GM23248 (cell line): Measurements from ENCODE around the gene GUCA2B. TPM values are rescaled to one million over a fixed set of nuclear protein-coding genes. Genes with fewer than 3 reads are reported as not detected.

Experiments
- DNase-seq: peaks from one replicate; pipeline ENCODE4 v3.0.0-alpha.2; 2015
- H2AFZ ChIP-seq: fragments of 200-600 bp; sonication (generic); 2 replicates; pipeline ENCODE4 v1.6.1; 2016; ENCODE audit warnings: antibody characterized with exemption
- H3F3A ChIP-seq: fragments of 200-600 bp; sonication (generic); 2 replicates; pipeline ENCODE4 v1.6.1; 2016; ENCODE audit warnings: mild to moderate bottlenecking, antibody characterized with exemption, mixed run types; ENCODE audit not compliant: insufficient read depth
- H3K27ac ChIP-seq: fragments of 200-600 bp; sonication (generic); 2 replicates; pipeline ENCODE4 v1.5.1; 2016; ENCODE audit warnings: mild to moderate bottlenecking
- H3K27me3 ChIP-seq: fragments of 200-600 bp; sonication (generic); replicated peaks from 2 replicates; pipeline ENCODE4 v1.6.1; 2016; ENCODE audit warnings: mild to moderate bottlenecking; ENCODE audit not compliant: insufficient read depth
- H3K36me3 ChIP-seq: fragments of 200-600 bp; sonication (generic); 2 replicates; pipeline ENCODE4 v1.6.1; 2016; ENCODE audit warnings: low read depth, mild to moderate bottlenecking
- H3K4me1 ChIP-seq: fragments of 200-600 bp; sonication (generic); 2 replicates; pipeline ENCODE4 v1.6.1; 2016; ENCODE audit warnings: mild to moderate bottlenecking; ENCODE audit not compliant: insufficient read depth
- H3K4me2 ChIP-seq: fragments of 200-600 bp; sonication (generic); one replicate; pipeline ENCODE4 v1.6.1; 2016; ENCODE audit warnings: mild to moderate bottlenecking; ENCODE audit not compliant: unreplicated experiment
- H3K4me3 ChIP-seq: fragments of 200-600 bp; sonication (generic); 2 replicates; pipeline ENCODE4 v1.5.1; 2016; ENCODE audit warnings: mild to moderate bottlenecking
- H3K79me2 ChIP-seq: fragments of 200-600 bp; sonication (generic); 2 replicates; pipeline ENCODE4 v1.6.1; 2016; ENCODE audit warnings: mild to moderate bottlenecking; ENCODE audit not compliant: insufficient read depth
- H3K9ac ChIP-seq: fragments of 200-600 bp; sonication (generic); 2 replicates; pipeline ENCODE4 v1.6.1; 2016; ENCODE audit warnings: mild to moderate bottlenecking
- H3K9me2 ChIP-seq: fragments of 200-600 bp; sonication (generic); 2 replicates; pipeline ENCODE4 v1.6.1; 2016; ENCODE audit warnings: mixed run types, mild to moderate bottlenecking, moderate library complexity; ENCODE audit not compliant: insufficient read depth
- H3K9me3 ChIP-seq: fragments of 200-600 bp; sonication (generic); one replicate; pipeline ENCODE4 v1.6.1; 2017; ENCODE audit warnings: low read depth
- H4K20me1 ChIP-seq: fragments of 200-600 bp; sonication (generic); 2 replicates; pipeline ENCODE4 v1.6.0; 2016; ENCODE audit not compliant: insufficient read depth
- EZH2 ChIP-seq: fragments of 200-600 bp; sonication (generic); IDR thresholded peaks from 2 replicates; pipeline ENCODE4 v1.6.1; 2018; ENCODE audit warnings: antibody characterized with exemption, mild to moderate bottlenecking; ENCODE audit not compliant: insufficient read depth, poor library complexity, severe bottlenecking
- EZH2phosphoT487 ChIP-seq: fragments of 200-600 bp; sonication (generic); IDR thresholded peaks from 2 replicates; pipeline ENCODE4 v1.6.1; 2018; ENCODE audit warnings: antibody characterized with exemption, moderate library complexity, mild to moderate bottlenecking, low read depth; ENCODE audit not compliant: insufficient read depth
- WGBS, 2 experiments: methylation state at CpG; one replicate each; pipeline ENCODE4 v1.1.6; 2015 to 2017; ENCODE audit warnings: low lambda C conversion rate in 2 of 2, low coverage in 1 of 2; ENCODE audit errors: missing lambda C conversion rate in 2 of 2; 5-methylcytosine and 5-hydroxymethylcytosine counted together
- in situ Hi-C: fragments of 300-500 bp; cut with MboI; formaldehyde crosslinking; loops from 2 replicates; pipeline ENCODE4 v1.15.0; 2020
- polyA plus RNA-seq: library from polyadenylated mRNA; unstranded; fragments of >200 nt; fragmentation: Nextera tagmentation; extraction: Ambion mirVana; gene quantifications from 2 replicates; pipeline ENCODE4 v1.2.1, GENCODE V29; 2016
- total RNA-seq: library from RNA; depleted of rRNA; stranded (reverse); fragments of >200 nt; shearing (Covaris generic); gene quantifications from 2 replicates; pipeline ENCODE4 v1.2.3, GENCODE V29; 2014; rRNA removed

Gene GUCA2B
- total RNA-seq: not detected in 2 replicates
- polyA plus RNA-seq: not detected in 2 replicates

DNA sequence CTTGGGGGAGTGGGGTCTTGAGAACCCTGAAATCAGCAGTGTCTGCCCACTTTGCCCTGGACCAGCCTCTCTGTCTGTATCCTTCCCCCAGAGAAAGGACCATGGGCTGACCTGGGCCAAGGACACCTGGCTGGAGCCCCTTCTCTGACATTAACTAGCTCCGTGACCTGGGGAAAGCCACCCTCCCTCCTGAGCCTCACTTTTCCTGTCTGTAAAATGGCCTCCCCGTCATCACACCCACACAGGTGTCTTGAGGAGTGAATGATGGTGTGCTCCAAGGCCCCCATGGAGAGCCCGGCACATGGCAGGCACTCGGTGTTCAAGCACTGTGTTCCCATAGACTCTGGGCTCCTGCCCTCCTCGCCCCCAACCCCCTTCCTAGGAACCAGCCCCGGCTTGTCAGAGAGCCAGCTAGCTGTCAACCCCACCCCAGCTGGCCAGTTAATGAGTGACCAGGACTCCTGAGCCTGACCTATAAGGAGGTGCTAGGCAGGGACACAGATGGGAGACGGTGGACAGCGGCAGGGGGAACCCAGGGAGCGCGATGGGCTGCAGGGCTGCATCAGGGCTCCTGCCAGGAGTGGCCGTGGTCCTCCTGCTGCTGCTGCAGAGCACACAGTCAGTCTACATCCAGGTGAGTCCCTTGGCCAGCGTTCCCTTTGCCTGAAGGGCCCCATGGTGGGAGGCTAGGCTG is at the start of gene GUCA2B:
GUCA2B (plus strand) TSS at position 504 of the 694 bp plus-strand sequence; CDS start at position 545, 41 bp downstream.
- no peaks in the 10 kb centered on the region for H3K4me1 ChIP-seq
- DNase-seq: no peak
- TF ChIP-seq EZH2phosphoT487 (no peak), EZH2 (no peak)
- H3K9ac ChIP-seq: no peak within 1 kb of the TSS
- H3K9me2 ChIP-seq: no peaks in the 10 kb centered on the region
- H3F3A ChIP-seq: no peaks in the 10 kb centered on the region
- no peak within 1 kb of the TSS for H2AFZ ChIP-seq
- H4K20me1 ChIP-seq: no peaks in the 10 kb centered on the region
- 73 to 74% methylated on average over 9 to 12 of the region's 12 CpGs for WGBS, 2 experiments
- no peaks in the 10 kb centered on the region for H3K79me2 ChIP-seq
- in situ Hi-C loops: no loop called here
- no peaks in the 10 kb centered on the region for H3K9me3 ChIP-seq
- H3K4me2 ChIP-seq: no peak within 1 kb of the TSS
- H3K36me3 ChIP-seq: no peaks in the 10 kb centered on the region
- H3K27ac ChIP-seq: no peak within 1 kb of the TSS
- H3K27me3 ChIP-seq: peaks cover 25% of the 10 kb centered on the region
- no peak within 1 kb of the TSS for H3K4me3 ChIP-seq

GRCh38 chr1:42105025-42105424 is 48.2 kb upstream of the GUCA2B start:
- H3K9me2 ChIP-seq: no peaks in the 10 kb centered on the region
- no peak overlapping the region for H3K27ac ChIP-seq
- no peak overlapping the region for H3K4me3 ChIP-seq
- TF ChIP-seq EZH2: no peak
- DNase-seq: no peak
- H4K20me1 ChIP-seq: no peaks in the 10 kb centered on the region
- no peaks in the 10 kb centered on the region; the same call in 1 of the 2 replicates for H3K27me3 ChIP-seq
- H3F3A ChIP-seq: no peaks in the 10 kb centered on the region
- 40 to 41% methylated on average over 1 of the region's 1 CpG for WGBS, 2 experiments
- no peak overlapping the region for H3K9ac ChIP-seq
- H3K36me3 ChIP-seq: no peaks in the 10 kb centered on the region
- H2AFZ ChIP-seq: no peak overlapping the region
- H3K4me2 ChIP-seq: no peak overlapping the region
- no peaks in the 10 kb centered on the region for H3K9me3 ChIP-seq
- no peaks in the 10 kb centered on the region for H3K79me2 ChIP-seq
- in situ Hi-C loops: no loop called here
- no peaks in the 10 kb centered on the region for H3K4me1 ChIP-seq

GRCh38 chr1:42108309-42108708 is 44.9 kb upstream of the GUCA2B start:
- no peaks in the 10 kb centered on the region for H4K20me1 ChIP-seq
- TF ChIP-seq EZH2 (no peak), EZH2phosphoT487 (no peak)
- H3K9ac ChIP-seq: no peak overlapping the region
- no peak overlapping the region for H2AFZ ChIP-seq
- no peaks in the 10 kb centered on the region for H3K4me1 ChIP-seq
- H3K9me3 ChIP-seq: no peaks in the 10 kb centered on the region
- no peak overlapping the region for H3K4me3 ChIP-seq
- no peak overlapping the region for H3K27ac ChIP-seq
- in situ Hi-C loops: no loop called here
- no peak overlapping the region for H3K4me2 ChIP-seq
- H3K79me2 ChIP-seq: no peaks in the 10 kb centered on the region
- no peaks in the 10 kb centered on the region for H3K36me3 ChIP-seq
- H3K9me2 ChIP-seq: no peaks in the 10 kb centered on the region
- H3F3A ChIP-seq: no peaks in the 10 kb centered on the region
- no peak for DNase-seq
- 58 to 66% methylated on average over 7 of the region's 7 CpGs for WGBS, 2 experiments
- no peaks in the 10 kb centered on the region; the same call in 1 of the 2 replicates for H3K27me3 ChIP-seq

DNA sequence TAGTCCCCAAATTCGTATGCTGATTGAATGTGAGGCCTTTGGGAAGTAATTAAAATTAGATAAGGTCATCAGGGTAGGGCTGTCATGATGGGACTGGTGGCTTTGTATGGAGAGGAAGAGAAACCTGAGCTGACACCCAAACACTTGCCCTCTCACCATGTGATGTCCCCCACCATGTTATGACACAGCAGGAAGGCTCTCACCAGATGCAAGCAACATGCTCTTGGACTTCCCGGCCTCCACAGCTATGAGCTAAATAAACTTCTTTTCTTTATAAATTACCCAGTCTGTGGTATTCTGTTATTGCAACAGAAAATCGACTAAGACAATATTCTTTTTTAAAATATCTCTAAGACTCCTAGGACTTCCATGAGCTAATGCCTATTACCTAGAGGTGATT is 43.6 kb upstream of the GUCA2B start:
- 43 to 54% methylated on average over 3 of the region's 3 CpGs for WGBS, 2 experiments
- Histone ChIP-seq H3K27me3 (no peaks in the 10 kb centered on the region; the same call in 1 of the 2 replicates), H3K4me3 (no peak overlapping the region), H3K4me2 (no peak overlapping the region), H3K36me3 (no peaks in the 10 kb centered on the region), H3K9me2 (no peaks in the 10 kb centered on the region), H2AFZ (no peak overlapping the region), H3K27ac (no peak overlapping the region), H3K79me2 (no peaks in the 10 kb centered on the region), H3K4me1 (no peaks in the 10 kb centered on the region), H3K9ac (no peak overlapping the region), H3K9me3 (no peaks in the 10 kb centered on the region), H4K20me1 (no peaks in the 10 kb centered on the region), H3F3A (no peaks in the 10 kb centered on the region)
- DNase-seq: no peak
- in situ Hi-C loops: no loop called here
- TF ChIP-seq EZH2phosphoT487: no peak
- no peak for TF ChIP-seq EZH2
